ENCODE results near the gene PLA2G4D.

Gene PLA2G4D

DNA sequence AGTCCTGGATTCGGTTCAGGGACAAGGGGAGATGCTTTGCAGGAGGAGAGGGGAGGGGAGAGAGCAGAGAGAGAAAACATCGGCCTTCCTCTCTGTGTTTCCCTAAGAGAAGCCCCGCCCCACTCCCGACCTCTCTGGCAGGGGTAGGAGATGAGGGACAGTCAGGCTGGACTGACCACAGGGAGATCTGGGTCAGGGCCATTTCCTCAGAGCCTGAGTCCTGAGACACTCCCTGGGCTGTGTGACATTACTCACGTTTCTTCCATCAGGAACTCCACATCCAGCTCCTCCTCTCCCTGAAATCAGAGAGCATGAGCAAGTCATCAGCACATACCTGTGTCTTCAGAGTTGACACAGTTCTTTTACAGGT lies 9.1 kb downstream of the PLA2G4D start:
- TF ChIP-seq CTCF (IDR thresholded peaks at IDR 0.05; ENCODE audit: insufficient read depth, low read length, poor library complexity, severe bottlenecking) (no peak), EZH2phosphoT487 (conservative IDR thresholded peaks at IDR 0.05; ENCODE audit: low read length) (no peak)
- Histone ChIP-seq H3K27ac (ENCODE audit: low read depth, low read length) (no peak overlapping the region), H3F3A (ENCODE audit: insufficient read depth) (no peaks in the 10 kb centered on the region), H3K9ac (ENCODE audit: low read length) (no peak overlapping the region), H3K4me2 (ENCODE audit: low read depth, low read length, poor library complexity, severe bottlenecking) (no peak overlapping the region), H4K20me1 (ENCODE audit: low read depth, low read length) (no peaks in the 10 kb centered on the region), H2AFZ (ENCODE audit: low read depth, low read length, severe bottlenecking) (no peak overlapping the region), H3K4me3 (ENCODE audit: insufficient read depth, low read length, poor library complexity, severe bottlenecking) (no peak overlapping the region), H3K79me2 (ENCODE audit: insufficient read depth, low read length) (no peaks in the 10 kb centered on the region), H3K27me3 (ENCODE audit: low read length) (no peaks in the 10 kb centered on the region), H3K9me2 (replicated peaks; ENCODE audit: insufficient read depth, low read length) (no peaks in the 10 kb centered on the region), H3K9me3 (ENCODE audit: insufficient read depth, low read length) (no peaks in the 10 kb centered on the region), H3K36me3 (ENCODE audit: low read length) (no peaks in the 10 kb centered on the region)

DNA sequence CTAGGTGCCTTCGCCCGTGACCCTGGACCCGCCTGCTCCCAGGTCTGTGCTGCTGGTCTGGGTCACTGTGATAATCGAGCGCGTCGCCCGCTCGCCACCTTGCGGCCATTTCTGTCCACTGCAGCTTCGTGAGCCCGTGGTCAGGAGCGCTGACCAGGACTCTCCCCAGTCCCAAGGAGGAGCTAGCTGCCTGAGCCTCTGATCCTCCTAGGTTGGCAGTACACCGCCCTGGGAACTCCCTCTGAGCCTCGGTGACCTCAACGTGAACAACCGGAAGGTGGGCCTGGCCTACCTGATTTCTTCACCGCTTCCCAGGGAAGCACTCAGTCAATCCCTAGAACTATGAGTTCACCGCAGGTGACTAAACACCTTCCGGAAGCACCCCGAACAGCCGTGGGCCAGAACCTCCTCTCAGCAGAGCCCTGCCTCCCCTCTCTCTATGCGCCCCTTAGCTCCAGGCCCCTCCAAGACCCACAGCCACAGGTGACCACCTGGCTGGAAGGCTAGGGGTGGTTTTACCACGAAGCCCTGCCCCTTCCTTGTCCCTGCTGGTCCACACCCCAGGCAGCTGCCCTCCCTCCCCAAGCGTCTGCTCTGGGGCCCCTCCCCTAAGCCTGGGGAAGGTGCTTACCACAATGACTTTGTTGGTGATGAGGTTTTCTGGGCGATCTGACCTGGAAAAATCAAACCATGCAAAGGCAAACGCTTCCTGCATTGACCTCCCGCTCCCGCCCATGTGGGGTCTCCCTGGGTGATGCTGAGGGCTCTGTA lies 9.7 kb downstream of the PLA2G4D start:
- H2AFZ ChIP-seq (ENCODE audit: low read depth, low read length, severe bottlenecking), result no peak overlapping the region
- no peaks in the 10 kb centered on the region for H3K79me2 ChIP-seq (ENCODE audit: insufficient read depth, low read length)
- H3K27ac ChIP-seq (ENCODE audit: low read depth, low read length), result no peak overlapping the region
- no peaks in the 10 kb centered on the region for H3K27me3 ChIP-seq (ENCODE audit: low read length)
- no peak overlapping the region for H3K4me2 ChIP-seq (ENCODE audit: low read depth, low read length, poor library complexity, severe bottlenecking)
- no peaks in the 10 kb centered on the region for H3F3A ChIP-seq (ENCODE audit: insufficient read depth)
- H3K9me3 ChIP-seq (ENCODE audit: insufficient read depth, low read length), result no peaks in the 10 kb centered on the region
- peak; percentile 87 for TF ChIP-seq CTCF (IDR thresholded peaks at IDR 0.05; ENCODE audit: insufficient read depth, low read length, poor library complexity, severe bottlenecking)
- TF ChIP-seq EZH2phosphoT487 (conservative IDR thresholded peaks at IDR 0.05; ENCODE audit: low read length), result no peak
- no peaks in the 10 kb centered on the region for H3K36me3 ChIP-seq (ENCODE audit: low read length)
- no peak overlapping the region for H3K4me3 ChIP-seq (ENCODE audit: insufficient read depth, low read length, poor library complexity, severe bottlenecking)
- H4K20me1 ChIP-seq (ENCODE audit: low read depth, low read length), result no peaks in the 10 kb centered on the region
- no peaks in the 10 kb centered on the region for H3K9me2 ChIP-seq (replicated peaks; ENCODE audit: insufficient read depth, low read length)
- H3K9ac ChIP-seq (ENCODE audit: low read length), result no peak overlapping the region

GRCh38 chr15:42083916-42084315 lies 10.4 kb downstream of the PLA2G4D start:
- Histone ChIP-seq H3K79me2 (ENCODE audit: insufficient read depth, low read length) (no peaks in the 10 kb centered on the region), H4K20me1 (ENCODE audit: low read depth, low read length) (no peaks in the 10 kb centered on the region), H3K9ac (ENCODE audit: low read length) (no peak overlapping the region), H3K27ac (ENCODE audit: low read depth, low read length) (no peak overlapping the region), H2AFZ (ENCODE audit: low read depth, low read length, severe bottlenecking) (no peak overlapping the region), H3K9me2 (replicated peaks; ENCODE audit: insufficient read depth, low read length) (no peaks in the 10 kb centered on the region), H3F3A (ENCODE audit: insufficient read depth) (no peaks in the 10 kb centered on the region), H3K9me3 (ENCODE audit: insufficient read depth, low read length) (no peaks in the 10 kb centered on the region), H3K36me3 (ENCODE audit: low read length) (no peaks in the 10 kb centered on the region), H3K4me3 (ENCODE audit: insufficient read depth, low read length, poor library complexity, severe bottlenecking) (no peak overlapping the region), H3K4me2 (ENCODE audit: low read depth, low read length, poor library complexity, severe bottlenecking) (no peak overlapping the region), H3K27me3 (ENCODE audit: low read length) (no peaks in the 10 kb centered on the region)
- TF ChIP-seq CTCF (IDR thresholded peaks at IDR 0.05; ENCODE audit: insufficient read depth, low read length, poor library complexity, severe bottlenecking), result no peak
- TF ChIP-seq EZH2phosphoT487 (conservative IDR thresholded peaks at IDR 0.05; ENCODE audit: low read length), result no peak
